ENCODE data around the gene GEMIN5.
"Not testable (repeated sequence)": the region's sequence is repeated elsewhere in the genome, so short reads cannot be mapped to it uniquely, and the experiment has no call there.

Gene GEMIN5

DNA sequence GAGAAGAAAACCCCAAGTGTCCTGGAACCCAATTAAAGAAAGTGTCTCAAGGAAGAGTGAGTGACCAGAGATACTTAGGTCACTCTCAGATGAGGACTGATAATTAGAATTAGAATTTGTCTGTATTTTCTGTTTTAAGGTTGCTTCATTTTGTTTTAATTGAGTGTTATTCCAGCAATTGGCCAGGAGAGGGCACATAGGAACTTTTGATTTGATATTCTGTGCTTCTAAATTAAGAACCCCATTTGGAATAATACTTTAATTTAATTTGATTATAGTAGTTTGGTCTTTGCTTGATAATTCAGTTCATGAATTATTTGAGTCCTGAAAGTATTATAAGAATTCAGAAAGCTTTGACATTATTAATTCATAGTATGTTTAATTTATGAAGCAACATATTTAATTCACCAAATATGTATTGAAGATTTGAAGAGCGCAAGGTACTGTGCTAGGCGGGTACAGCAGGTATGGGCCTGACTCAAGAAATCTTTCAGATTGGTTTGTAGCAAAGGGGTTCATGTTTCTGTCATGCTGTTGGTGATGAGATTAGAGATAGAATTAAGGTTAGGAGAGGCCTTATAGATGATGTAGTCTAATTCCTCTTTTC lies 7.8 kb upstream of the GEMIN5 start:
- in situ Hi-C loops (cut with HindIII; ENCODE audit: low sequenced_read_pairs) = no loop called here

DNA sequence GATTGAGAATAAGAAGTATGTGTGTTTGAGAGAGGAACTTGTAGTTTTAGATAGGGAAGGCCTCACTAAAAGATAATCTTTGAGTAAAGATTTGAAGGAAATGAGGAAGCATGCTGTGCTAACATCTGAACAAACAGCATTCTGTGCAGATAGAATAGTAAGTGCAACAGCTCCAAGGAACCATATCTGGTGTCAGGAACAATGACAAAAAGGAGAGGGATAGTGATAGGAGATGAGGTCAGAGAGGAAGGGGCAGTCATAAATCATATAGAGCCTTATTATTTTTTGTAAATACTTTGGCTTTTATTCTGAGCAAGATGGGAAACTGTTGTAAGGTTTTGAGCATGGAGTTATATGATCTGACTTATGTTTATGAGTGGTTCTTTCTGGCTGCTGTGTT lies 6.7 kb upstream of the GEMIN5 start:
- in situ Hi-C loops (cut with HindIII; ENCODE audit: low sequenced_read_pairs) = no loop called here

DNA sequence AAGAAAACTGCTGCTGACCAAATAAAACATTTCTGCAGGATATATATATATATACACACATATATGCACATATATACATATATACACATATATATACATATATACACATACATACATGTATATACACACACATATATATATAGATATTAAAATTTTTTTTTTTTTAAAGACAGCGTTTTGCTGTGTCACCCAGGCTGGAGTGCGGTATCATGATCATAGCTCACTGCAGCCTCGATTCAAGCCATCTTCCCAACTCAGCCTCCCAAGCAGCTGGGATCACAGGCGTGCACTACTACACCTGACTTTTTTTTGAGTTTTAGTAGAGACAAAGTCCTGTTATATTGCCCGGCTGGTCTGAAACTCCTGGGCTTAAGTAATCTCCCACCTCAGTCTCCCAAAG lies 5.5 kb upstream of the GEMIN5 start:
- in situ Hi-C loops (cut with HindIII; ENCODE audit: low sequenced_read_pairs) = no loop called here

DNA sequence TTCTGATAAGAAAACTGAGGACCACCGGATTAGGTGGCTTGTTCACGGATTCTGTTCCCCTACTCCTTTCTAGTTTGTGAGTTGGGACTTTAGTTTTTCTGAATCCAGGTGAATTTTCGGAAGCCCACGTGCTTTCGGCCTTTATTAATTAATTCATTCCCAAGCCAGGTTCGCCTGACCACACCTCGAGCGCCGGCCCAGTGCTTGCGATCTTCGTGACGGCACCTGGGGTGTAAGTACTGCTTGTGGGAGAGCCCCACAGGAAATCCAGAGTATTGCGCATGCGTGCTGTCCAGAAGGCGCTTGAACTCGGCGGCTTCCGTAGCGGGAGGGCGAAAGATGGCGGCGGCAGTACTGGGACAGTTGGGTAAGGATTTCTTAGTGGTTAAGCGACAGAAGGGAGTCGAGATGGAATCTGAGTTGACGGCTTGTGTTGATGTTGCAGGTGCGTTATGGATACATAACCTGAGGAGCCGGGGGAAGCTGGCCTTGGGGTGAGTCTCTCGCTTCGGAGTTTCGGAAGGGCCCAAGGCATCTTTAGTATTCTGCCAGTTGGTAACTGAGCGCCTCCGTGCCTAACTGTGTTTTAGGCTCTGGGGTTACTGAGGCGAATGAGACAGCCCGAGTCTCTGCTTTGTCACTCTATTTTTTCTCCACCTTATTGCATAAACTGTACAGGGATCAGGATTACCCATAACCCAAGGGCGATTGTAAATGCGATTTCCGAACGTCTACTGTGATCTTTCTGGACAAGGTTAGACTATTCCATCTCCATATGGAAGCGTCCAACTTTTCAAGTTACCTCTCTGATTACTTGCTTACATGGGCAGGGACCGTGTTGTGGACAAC lies 3.0 kb upstream of the GEMIN5 start, which contains the start of gene MRPL22:
Gene MRPL22, plus strand, starts transcription at position 302 of the 849 bp plus-strand sequence. Its CDS starts 38 bp downstream, at position 340.
- in situ Hi-C loops (cut with HindIII; ENCODE audit: low sequenced_read_pairs) = no loop called here

DNA sequence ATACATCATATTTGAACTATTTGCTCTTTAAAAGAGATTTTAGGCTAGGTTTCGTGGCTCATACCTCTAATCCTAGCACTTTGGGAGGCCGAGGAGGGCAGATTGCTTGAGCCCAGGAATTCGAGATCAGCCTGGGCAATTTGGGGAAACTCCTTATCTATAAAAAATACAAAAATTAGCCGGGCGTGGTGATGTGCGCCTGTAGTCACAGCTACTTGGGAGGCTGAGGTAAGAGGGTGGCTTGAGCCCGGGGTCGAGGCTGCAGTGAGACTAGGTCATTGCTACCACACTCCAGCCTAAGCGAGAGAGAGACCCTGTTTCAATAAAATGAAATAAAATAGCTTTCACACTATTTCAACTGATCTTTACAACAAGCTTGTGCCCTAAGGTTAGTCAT lies 2.4 kb upstream of the GEMIN5 start:
- in situ Hi-C loops (cut with HindIII; ENCODE audit: low sequenced_read_pairs) = no loop called here

DNA sequence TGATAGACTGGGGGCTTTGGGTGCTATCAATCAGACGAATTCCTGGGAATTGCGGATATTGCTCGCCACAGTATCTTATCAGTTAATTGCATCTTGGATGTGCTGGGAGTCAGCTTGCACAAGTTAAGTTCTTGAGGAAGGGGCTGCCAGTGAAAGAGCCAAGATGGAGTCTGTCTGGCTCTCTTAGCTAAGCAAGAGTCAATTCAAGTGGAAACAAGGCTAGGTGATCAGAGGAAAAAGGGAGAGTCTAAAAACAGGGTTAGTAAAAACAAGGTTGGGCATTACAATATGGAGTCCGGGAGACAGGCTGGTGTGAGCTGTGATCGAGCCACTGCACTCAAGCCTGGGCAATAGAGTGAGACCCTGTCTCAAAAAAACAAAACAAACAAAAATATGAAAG lies 1.4 kb upstream of the GEMIN5 start:
- in situ Hi-C loops (cut with HindIII; ENCODE audit: low sequenced_read_pairs) = not testable (repeated sequence)

DNA sequence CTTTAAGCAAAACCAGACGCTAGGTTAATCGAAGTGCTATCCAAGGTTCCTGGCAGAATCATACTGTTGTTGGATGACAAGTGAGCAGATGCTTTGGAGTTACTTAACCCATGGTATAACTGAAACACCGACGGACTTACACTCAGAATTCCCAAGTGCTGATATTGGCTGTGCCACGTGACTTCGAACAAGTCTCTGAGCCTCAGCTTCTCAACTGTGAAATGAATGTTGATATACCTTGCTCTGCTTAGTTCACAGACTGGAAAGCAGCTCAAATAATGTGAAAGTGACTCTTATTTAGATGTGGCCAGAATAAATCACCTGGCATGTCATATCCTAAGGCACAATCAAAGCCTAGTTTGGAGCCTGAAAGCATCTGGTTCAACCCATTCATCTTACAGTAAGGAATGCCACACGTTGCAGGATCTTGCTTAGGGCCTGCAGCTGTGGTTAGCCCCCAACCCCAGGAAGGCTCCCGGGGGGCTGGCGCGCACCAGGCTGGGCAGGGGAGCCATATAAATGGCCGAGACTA lies 759 bp downstream of the GEMIN5 start:
- in situ Hi-C loops (cut with HindIII; ENCODE audit: low sequenced_read_pairs) = no loop called here

DNA sequence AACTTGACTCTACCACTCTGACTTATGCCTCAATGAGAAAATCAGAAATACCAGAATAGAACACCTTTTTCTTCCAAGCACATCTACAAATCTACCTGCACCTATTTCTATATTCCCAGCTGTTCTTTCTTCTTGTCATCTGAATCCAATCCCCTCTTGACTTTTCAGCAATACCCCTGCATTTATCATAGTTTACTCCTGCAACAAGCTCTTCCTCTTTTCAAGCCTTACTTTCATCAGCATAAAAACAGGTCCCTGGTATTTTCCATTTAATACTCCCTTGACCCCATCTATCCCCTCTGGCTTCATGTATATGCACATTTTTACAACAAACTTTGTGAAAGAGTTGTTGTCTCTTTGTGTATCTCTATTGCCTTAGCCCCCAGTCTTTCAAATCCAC lies 3.1 kb downstream of the GEMIN5 start:
- in situ Hi-C loops (cut with HindIII; ENCODE audit: low sequenced_read_pairs) = no loop called here

DNA sequence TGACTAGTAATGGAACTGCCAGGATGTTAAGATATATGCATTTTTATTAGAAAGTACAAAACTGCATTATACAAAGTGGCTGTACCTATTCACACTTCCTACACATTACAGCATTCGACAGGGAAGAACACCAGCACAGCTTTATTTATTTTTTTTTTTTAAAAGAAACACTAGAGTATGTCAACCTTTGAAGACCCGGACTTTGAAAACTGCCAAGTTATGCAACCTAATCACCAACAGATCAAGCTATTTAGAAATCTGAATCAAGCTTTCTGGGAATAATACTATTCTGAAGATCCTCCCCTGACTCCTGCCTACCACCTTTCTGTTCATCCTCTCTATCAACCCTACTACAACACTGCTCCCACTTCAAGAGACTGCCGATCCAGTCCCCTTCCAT lies 4.5 kb downstream of the GEMIN5 start:
- in situ Hi-C loops (cut with HindIII; ENCODE audit: low sequenced_read_pairs) = no loop called here

DNA sequence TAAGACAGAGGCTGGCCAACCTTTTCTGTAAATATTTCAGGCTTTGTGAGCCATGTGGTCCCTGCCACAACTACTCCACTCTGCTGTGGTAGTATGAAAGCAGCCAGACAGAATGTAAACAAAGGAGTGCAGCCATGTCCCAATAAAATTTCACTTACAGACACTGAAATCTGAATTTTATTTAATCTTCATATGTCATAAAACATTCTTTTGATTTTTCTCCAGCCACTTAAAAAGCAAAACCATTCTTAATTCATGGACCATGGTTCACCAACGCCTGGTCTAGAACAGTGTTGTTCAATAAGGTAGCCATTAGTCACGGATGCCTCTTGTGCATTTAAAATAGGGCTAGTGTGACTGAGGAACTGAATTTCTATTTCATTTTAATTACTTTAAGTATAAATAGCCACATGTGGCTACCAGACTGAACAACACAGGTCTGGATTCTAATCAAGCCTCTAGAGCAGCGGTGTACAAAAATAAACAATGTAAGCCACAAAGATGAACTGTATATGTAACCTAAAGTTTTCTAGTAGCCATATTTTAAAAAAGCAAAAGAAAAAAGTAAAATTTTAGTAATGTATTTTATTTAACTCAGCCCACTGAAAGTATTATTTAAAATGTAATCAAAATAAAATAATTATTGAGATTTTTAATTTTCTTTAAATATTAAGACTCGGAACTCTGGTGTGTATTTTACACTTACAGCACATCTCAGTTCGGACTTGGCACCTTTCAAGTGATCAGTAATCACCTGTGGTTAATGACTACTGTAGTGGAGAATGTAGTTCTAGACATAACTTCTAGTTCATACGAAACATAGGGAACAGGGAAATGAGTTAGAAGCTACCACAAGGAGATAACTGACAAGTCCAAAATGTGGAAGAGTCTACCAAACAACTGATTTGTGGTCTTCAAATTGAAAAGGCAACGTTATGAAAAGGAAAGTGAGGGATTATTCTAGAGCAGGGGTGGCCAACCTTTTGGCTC lies 14.3 kb downstream of the GEMIN5 start:
- in situ Hi-C loops (cut with HindIII; ENCODE audit: low sequenced_read_pairs) = no loop called here

DNA sequence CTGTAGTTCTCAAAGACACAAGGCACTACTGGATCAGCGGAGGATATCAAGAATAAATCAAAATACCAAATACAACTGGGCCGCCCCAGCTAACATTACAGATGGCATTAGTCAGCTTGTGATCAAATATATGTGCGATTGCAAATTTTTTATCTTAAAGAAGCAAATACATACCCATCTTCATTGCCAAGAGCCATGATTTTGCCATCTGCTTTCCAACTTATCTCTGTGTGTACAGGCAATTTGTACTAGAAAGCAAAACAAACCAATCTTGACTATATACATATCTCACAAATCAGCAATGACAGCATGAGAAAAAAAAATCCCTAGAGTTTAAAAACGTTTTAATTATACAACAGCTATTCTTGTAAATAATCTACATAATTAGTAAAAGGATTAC lies 20.3 kb downstream of the GEMIN5 start:
- in situ Hi-C loops (cut with HindIII; ENCODE audit: low sequenced_read_pairs) = no loop called here

DNA sequence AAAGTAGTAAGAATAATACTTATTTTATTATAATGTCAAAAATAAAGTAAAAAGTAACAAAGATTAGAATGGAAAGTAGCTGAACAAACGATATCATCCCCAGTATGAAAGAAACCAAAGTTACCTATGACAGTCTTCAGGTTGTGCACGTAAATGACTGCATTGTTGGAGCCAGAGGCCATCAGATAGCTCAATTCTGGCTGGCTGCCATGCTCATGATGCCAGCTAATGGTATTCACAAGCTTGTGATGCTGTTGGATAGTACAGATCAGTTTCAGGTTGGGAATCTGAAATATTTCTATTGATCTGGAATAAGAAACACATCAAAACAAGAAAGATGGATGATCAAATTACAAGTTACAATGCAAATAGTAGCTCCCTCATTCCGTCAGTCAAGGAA lies 21.1 kb downstream of the GEMIN5 start:
- in situ Hi-C loops (cut with HindIII; ENCODE audit: low sequenced_read_pairs) = no loop called here

DNA sequence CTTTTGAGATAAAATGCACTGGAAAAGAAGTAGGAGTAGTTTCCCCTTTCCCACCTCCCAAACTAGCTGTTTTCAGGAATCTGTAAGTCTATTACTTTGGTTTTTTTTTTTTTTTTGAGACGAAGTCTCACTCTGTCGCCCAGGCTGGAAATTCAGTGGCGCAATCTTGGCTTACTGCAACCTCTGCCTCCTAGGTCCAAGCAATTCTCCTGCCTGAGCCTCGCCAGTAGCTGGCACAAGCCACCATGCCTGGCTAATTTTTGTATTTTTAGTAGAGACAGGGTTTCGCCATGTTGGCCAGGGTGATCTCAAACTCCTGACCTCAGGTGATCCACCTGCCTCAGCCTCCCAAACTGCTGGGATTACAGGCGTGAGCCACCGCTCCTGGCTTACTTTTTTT lies 32.4 kb downstream of the GEMIN5 start:
- in situ Hi-C loops (cut with HindIII; ENCODE audit: low sequenced_read_pairs) = not testable (repeated sequence)

DNA sequence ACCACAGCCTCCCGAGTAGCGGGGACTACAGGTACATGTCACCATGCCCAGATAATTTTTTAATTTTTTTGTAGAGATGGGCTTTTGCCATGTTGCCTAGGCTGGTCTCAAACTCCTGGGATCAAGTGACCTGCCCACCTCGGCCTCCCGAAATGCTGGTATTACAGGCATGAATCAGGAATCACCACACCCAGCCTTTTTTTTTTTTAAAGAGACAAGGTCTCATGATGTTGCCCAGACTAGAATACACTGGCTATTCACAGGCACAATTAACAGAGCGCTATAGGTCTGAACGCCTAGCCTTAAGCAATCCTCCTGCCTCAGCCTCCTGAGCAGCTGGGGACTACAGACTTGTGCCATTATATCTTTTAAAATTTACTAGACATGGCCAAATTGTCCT lies 36.1 kb downstream of the GEMIN5 start:
- in situ Hi-C loops (cut with HindIII; ENCODE audit: low sequenced_read_pairs) = no loop called here

DNA sequence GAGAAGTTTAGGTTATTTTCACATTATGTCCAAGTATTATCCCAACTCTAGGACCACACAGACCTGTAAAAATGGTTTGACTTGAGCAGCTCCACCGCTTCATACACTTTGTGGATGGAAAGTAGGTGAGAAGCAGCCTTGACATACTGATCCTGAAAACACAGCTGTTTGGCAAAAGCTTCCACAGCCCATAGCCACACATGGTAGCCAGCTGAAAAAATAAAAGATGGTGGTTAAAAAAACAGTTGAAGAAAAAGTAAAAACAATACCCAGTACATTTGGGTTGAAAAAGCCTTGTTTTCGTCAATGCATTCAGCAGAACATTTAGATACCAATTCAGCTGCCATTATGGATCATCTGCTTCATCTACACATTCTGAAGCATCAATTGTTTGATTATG lies 36.7 kb downstream of the GEMIN5 start:
- in situ Hi-C loops (cut with HindIII; ENCODE audit: low sequenced_read_pairs) = no loop called here

DNA sequence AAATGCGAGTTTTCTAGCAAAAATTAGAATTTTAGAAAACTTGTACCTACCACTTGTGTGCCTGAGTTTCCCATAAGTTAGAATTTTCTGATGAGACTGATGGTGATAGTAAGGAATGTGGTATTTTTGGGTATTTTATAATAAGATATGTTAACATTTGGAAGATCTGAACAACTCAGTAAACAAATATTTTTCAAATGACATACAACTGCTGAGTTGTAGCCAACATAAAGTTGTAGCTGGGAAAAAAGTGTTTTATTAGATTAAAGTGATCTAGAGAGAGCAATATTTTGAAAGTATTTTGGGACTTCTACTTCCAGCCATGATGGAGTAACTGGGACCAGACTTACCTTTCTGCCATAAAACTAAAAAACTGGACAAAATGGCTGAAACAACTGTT lies 37.9 kb downstream of the GEMIN5 start:
- in situ Hi-C loops (cut with HindIII; ENCODE audit: low sequenced_read_pairs) = no loop called here

DNA sequence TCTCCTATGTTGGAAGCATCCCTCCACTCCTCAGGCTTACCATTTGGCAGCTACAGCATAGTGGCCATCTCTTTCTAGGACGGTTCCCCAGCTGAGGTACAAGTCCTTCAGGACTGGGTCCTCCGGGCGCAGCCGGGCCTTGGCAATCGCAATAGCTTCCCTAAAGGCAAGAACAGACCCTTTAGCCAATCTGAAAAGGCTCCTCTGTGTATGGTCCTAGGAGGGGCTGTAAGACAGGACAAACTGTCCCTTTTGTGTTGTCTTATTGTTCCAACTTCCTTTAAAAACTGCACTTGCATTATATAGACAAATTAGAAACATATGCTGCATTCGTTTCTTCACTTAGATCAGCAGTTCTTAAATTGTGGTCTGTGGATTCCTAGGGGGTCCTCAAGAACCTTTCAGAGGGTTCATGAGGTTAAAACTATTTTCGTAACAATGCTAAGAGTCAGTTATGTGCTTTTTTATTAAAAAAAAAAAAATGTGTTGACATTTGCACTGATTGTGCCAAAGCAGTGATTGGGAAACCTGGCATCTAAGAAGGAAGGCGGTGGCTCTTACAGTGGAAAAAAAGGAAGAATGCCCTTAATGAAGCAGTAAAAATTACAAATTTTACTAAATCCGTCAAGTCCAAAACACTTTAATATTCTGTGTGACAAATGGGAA lies 38.7 kb downstream of the GEMIN5 start:
- in situ Hi-C loops (cut with HindIII; ENCODE audit: low sequenced_read_pairs) = loop anchor here (25.0 kb wide), 1 partner anchor 112 kb away; no protein-coding TSS in a partner anchor

DNA sequence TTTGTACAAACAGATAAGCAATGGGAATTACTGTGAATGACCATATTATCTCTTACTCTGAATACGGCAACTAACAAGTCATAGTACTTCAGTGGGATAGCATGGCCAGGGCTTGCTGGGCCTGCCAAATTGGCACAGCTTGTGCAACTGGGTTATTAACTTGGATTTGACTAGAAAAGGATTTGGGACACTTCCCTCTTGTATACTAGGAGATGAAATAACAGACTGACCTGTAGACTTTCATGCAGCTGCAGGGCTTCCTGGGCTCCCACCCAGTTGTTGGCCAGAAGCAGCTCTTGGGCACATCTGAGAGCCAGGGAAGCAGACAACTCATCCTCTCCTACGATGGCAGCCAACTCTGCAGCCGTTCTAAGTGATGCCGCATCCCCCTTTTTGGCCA lies 39.8 kb downstream of the GEMIN5 start:
- in situ Hi-C loops (cut with HindIII; ENCODE audit: low sequenced_read_pairs) = loop anchor here (25.0 kb wide), 1 partner anchor 111 kb away; no protein-coding TSS in a partner anchor

DNA sequence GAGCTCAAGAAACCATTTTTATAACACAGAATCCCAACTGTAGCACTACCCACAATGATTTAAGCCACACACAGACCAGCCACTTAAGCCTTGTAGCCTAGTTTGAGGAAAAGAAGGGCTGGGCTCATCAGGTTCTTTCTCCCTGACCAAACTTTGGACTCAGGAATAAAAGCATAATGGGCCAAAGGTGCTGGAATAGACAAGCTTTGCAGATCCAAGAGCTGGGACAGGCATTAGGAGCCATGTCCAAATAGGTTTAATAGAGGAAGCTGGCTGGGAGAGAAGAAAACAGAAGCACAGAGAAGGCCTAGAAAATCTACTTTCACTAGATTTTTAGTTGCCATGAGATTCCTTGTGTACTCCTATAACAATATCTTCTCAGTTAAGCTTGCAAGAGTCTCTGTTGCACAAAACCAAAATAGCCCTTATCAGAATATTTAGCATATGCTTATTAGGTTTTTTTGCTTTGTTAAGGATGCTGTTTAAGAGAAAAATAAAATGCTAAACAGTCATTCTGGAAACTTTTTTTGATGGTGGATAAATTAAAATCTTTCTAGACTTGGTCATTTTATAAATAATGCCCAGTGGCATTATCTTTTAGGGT lies 41.3 kb downstream of the GEMIN5 start:
- in situ Hi-C loops (cut with HindIII; ENCODE audit: low sequenced_read_pairs) = loop anchor here (25.0 kb wide), 1 partner anchor 109 kb away; no protein-coding TSS in a partner anchor
